OCI-LY3 (cell line): ENCODE measurements around the gene CDK5RAP3.

Source experiments
- CTCF ChIP-seq: fragments of 200-600, 300-600 bp; sonication (generic); IDR thresholded peaks from 2 replicates; pipeline ENCODE4 v1.5.1; 2014; ENCODE audit warnings: antibody characterized with exemption, low read length, low read depth
- EZH2phosphoT487 ChIP-seq: fragments of 200-600 bp; shearing (Covaris generic); IDR thresholded peaks from 2 replicates; pipeline ENCODE4 v1.6.1; 2018; ENCODE audit warnings: antibody characterized with exemption, mixed run types, low read depth

GRCh38 chr17:47957591-47958490 lies 13.1 kb upstream of the CDK5RAP3 start, which contains the start of gene PRR15L:
- TF ChIP-seq CTCF, result no peak
- no peak for TF ChIP-seq EZH2phosphoT487
